ENCODE data around the gene TM9SF1.
"Not testable (repeated sequence)": the region's sequence is repeated elsewhere in the genome, so short reads cannot be mapped to it uniquely, and the experiment has no call there.

DNA sequence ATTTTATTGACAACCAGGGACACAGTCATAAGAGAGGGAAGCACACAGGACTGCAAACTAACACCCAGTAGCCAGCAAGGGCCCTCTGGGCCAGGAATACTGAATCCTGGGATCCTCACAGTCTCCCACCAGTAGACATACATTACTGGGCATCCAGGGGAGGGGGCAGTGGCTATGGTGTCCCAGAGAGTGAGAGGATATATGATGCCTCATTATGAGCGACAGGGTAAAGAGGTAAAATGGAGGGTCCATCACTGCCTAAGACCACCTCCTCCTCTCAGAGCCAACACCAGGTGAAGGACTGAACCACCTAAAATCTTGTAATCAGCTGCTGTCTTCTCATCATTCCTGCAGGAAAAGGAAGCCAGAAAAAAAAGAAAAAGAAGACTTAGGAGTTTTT lies 21.6 kb upstream of the TM9SF1 start:
- TF ChIP-seq NFIC (IDR thresholded peaks at IDR 0.05; ENCODE audit: low read depth, low read length); NFYB (IDR thresholded peaks at IDR 0.05; ENCODE audit: insufficient read depth, low read depth, low read length); SPI1 (IDR thresholded peaks at IDR 0.05; ENCODE audit: borderline replicate concordance, insufficient read depth, low read depth, low read length); SMC3 (IDR thresholded peaks at IDR 0.05; ENCODE audit: borderline replicate concordance, low read length); POLR2A (IDR thresholded peaks at IDR 0.05; ENCODE audit: low read depth, low read length); CREM (IDR thresholded peaks at IDR 0.05; ENCODE audit: low read depth); GATAD2B (conservative IDR thresholded peaks at IDR 0.05; ENCODE audit: low read depth); MEF2A (IDR thresholded peaks at IDR 0.05; ENCODE audit: insufficient read depth, low read depth, low read length); TCF12 (IDR thresholded peaks at IDR 0.05; ENCODE audit: low read depth, low read length): not testable (repeated sequence)
- TF ChIP-seq, protein P1, sequence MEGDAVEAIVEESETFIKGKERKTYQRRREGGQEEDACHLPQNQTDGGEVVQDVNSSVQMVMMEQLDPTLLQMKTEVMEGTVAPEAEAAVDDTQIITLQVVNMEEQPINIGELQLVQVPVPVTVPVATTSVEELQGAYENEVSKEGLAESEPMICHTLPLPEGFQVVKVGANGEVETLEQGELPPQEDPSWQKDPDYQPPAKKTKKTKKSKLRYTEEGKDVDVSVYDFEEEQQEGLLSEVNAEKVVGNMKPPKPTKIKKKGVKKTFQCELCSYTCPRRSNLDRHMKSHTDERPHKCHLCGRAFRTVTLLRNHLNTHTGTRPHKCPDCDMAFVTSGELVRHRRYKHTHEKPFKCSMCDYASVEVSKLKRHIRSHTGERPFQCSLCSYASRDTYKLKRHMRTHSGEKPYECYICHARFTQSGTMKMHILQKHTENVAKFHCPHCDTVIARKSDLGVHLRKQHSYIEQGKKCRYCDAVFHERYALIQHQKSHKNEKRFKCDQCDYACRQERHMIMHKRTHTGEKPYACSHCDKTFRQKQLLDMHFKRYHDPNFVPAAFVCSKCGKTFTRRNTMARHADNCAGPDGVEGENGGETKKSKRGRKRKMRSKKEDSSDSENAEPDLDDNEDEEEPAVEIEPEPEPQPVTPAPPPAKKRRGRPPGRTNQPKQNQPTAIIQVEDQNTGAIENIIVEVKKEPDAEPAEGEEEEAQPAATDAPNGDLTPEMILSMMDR (IDR thresholded peaks at IDR 0.05 in 2 of 3, conservative IDR thresholded peaks at IDR 0.05 in 1 of 3; ENCODE audit: control insufficient read depth in 2 of 3, extremely low read depth in 1 of 3, insufficient read depth in 1 of 3, low read depth in 3 of 3, low read length in 3 of 3): not testable (repeated sequence)
- TF ChIP-seq, protein P2, sequence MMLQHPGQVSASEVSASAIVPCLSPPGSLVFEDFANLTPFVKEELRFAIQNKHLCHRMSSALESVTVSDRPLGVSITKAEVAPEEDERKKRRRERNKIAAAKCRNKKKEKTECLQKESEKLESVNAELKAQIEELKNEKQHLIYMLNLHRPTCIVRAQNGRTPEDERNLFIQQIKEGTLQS (IDR thresholded peaks at IDR 0.05; ENCODE audit: borderline replicate concordance, extremely low read depth, low read depth, low read length): not testable (repeated sequence)
- TF ChIP-seq, protein P3, sequence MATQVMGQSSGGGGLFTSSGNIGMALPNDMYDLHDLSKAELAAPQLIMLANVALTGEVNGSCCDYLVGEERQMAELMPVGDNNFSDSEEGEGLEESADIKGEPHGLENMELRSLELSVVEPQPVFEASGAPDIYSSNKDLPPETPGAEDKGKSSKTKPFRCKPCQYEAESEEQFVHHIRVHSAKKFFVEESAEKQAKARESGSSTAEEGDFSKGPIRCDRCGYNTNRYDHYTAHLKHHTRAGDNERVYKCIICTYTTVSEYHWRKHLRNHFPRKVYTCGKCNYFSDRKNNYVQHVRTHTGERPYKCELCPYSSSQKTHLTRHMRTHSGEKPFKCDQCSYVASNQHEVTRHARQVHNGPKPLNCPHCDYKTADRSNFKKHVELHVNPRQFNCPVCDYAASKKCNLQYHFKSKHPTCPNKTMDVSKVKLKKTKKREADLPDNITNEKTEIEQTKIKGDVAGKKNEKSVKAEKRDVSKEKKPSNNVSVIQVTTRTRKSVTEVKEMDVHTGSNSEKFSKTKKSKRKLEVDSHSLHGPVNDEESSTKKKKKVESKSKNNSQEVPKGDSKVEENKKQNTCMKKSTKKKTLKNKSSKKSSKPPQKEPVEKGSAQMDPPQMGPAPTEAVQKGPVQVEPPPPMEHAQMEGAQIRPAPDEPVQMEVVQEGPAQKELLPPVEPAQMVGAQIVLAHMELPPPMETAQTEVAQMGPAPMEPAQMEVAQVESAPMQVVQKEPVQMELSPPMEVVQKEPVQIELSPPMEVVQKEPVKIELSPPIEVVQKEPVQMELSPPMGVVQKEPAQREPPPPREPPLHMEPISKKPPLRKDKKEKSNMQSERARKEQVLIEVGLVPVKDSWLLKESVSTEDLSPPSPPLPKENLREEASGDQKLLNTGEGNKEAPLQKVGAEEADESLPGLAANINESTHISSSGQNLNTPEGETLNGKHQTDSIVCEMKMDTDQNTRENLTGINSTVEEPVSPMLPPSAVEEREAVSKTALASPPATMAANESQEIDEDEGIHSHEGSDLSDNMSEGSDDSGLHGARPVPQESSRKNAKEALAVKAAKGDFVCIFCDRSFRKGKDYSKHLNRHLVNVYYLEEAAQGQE (IDR thresholded peaks at IDR 0.05; ENCODE audit: low read depth, low read length): not testable (repeated sequence)
- TF ChIP-seq, protein P4, sequence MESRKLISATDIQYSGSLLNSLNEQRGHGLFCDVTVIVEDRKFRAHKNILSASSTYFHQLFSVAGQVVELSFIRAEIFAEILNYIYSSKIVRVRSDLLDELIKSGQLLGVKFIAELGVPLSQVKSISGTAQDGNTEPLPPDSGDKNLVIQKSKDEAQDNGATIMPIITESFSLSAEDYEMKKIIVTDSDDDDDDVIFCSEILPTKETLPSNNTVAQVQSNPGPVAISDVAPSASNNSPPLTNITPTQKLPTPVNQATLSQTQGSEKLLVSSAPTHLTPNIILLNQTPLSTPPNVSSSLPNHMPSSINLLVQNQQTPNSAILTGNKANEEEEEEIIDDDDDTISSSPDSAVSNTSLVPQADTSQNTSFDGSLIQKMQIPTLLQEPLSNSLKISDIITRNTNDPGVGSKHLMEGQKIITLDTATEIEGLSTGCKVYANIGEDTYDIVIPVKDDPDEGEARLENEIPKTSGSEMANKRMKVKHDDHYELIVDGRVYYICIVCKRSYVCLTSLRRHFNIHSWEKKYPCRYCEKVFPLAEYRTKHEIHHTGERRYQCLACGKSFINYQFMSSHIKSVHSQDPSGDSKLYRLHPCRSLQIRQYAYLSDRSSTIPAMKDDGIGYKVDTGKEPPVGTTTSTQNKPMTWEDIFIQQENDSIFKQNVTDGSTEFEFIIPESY (IDR thresholded peaks at IDR 0.05): not testable (repeated sequence)

Data from GM12878 (cell line).